ENCODE results near the gene EEF1AKMT2.

The EEF1AKMT2 gene

GRCh38 chr10:124712704-124713407 lies 78.8 kb downstream of the EEF1AKMT2 start:
- no peaks in the 10 kb centered on the region for H3K36me3 ChIP-seq (ENCODE audit: control insufficient read depth, insufficient read depth, low read length)
- no peaks in the 10 kb centered on the region for H3K9me3 ChIP-seq (ENCODE audit: control insufficient read depth, low read length)
- H3K4me1 ChIP-seq (ENCODE audit: control insufficient read depth, insufficient read depth, low read length, poor library complexity, severe bottlenecking): peaks cover 78% of the 10 kb centered on the region
- DNase-seq: no peak
- no peaks in the 10 kb centered on the region for H3K27me3 ChIP-seq (replicated peaks; ENCODE audit: control insufficient read depth, insufficient read depth, low read length, poor library complexity, severe bottlenecking)
- H3K4me3 ChIP-seq (ENCODE audit: insufficient read depth, low read depth, low read length, poor library complexity, severe bottlenecking): no peak overlapping the region
- H3K27ac ChIP-seq (ENCODE audit: insufficient read depth, low read length, poor library complexity, severe bottlenecking): peak overlapping the region; percentile 26

GRCh38 chr10:124711145-124711544 lies 80.5 kb downstream of the EEF1AKMT2 start:
- Histone ChIP-seq H3K4me1 (ENCODE audit: control insufficient read depth, insufficient read depth, low read length, poor library complexity, severe bottlenecking) (peaks cover 80% of the 10 kb centered on the region), H3K4me3 (ENCODE audit: insufficient read depth, low read depth, low read length, poor library complexity, severe bottlenecking) (no peak overlapping the region), H3K9me3 (ENCODE audit: control insufficient read depth, low read length) (no peaks in the 10 kb centered on the region), H3K27ac (ENCODE audit: insufficient read depth, low read length, poor library complexity, severe bottlenecking) (no peak overlapping the region), H3K36me3 (ENCODE audit: control insufficient read depth, insufficient read depth, low read length) (peaks cover 5% of the 10 kb centered on the region), H3K27me3 (replicated peaks; ENCODE audit: control insufficient read depth, insufficient read depth, low read length, poor library complexity, severe bottlenecking) (no peaks in the 10 kb centered on the region)
- no peak for DNase-seq

- H3K27ac ChIP-seq (ENCODE audit: insufficient read depth, low read length, poor library complexity, severe bottlenecking): peak overlapping the region; percentile 27
- no peak overlapping the region for H3K4me3 ChIP-seq (ENCODE audit: insufficient read depth, low read depth, low read length, poor library complexity, severe bottlenecking)
- peaks cover 13% of the 10 kb centered on the region for H3K36me3 ChIP-seq (ENCODE audit: control insufficient read depth, insufficient read depth, low read length)
- no peak for DNase-seq
- H3K27me3 ChIP-seq (replicated peaks; ENCODE audit: control insufficient read depth, insufficient read depth, low read length, poor library complexity, severe bottlenecking): no peaks in the 10 kb centered on the region
- H3K9me3 ChIP-seq (ENCODE audit: control insufficient read depth, low read length): no peaks in the 10 kb centered on the region
- peaks cover 80% of the 10 kb centered on the region for H3K4me1 ChIP-seq (ENCODE audit: control insufficient read depth, insufficient read depth, low read length, poor library complexity, severe bottlenecking)
Measured at GRCh38 chr10:124710266-124710881, 81.3 kb downstream of the EEF1AKMT2 start.

GRCh38 chr10:124709861-124710260 lies 81.8 kb downstream of the EEF1AKMT2 start:
- H3K27me3 ChIP-seq (replicated peaks; ENCODE audit: control insufficient read depth, insufficient read depth, low read length, poor library complexity, severe bottlenecking): no peaks in the 10 kb centered on the region
- H3K27ac ChIP-seq (ENCODE audit: insufficient read depth, low read length, poor library complexity, severe bottlenecking): peak overlapping the region; percentile 27
- peaks cover 80% of the 10 kb centered on the region for H3K4me1 ChIP-seq (ENCODE audit: control insufficient read depth, insufficient read depth, low read length, poor library complexity, severe bottlenecking)
- no peaks in the 10 kb centered on the region for H3K9me3 ChIP-seq (ENCODE audit: control insufficient read depth, low read length)
- H3K36me3 ChIP-seq (ENCODE audit: control insufficient read depth, insufficient read depth, low read length): peaks cover 14% of the 10 kb centered on the region
- no peak for DNase-seq
- no peak overlapping the region for H3K4me3 ChIP-seq (ENCODE audit: insufficient read depth, low read depth, low read length, poor library complexity, severe bottlenecking)

- no peaks in the 10 kb centered on the region for H3K9me3 ChIP-seq (ENCODE audit: control insufficient read depth, low read length)
- peak overlapping the region; percentile 62 for H3K27ac ChIP-seq (ENCODE audit: insufficient read depth, low read length, poor library complexity, severe bottlenecking)
- DNase-seq: no peak
- H3K4me1 ChIP-seq (ENCODE audit: control insufficient read depth, insufficient read depth, low read length, poor library complexity, severe bottlenecking): peaks cover 83% of the 10 kb centered on the region
- H3K27me3 ChIP-seq (replicated peaks; ENCODE audit: control insufficient read depth, insufficient read depth, low read length, poor library complexity, severe bottlenecking): no peaks in the 10 kb centered on the region
- peaks cover 14% of the 10 kb centered on the region for H3K36me3 ChIP-seq (ENCODE audit: control insufficient read depth, insufficient read depth, low read length)
- peak overlapping the region; percentile 16 for H3K4me3 ChIP-seq (ENCODE audit: insufficient read depth, low read depth, low read length, poor library complexity, severe bottlenecking)
Measured at GRCh38 chr10:124708922-124709520, 82.7 kb downstream of the EEF1AKMT2 start.

- no peaks in the 10 kb centered on the region for H3K27me3 ChIP-seq (replicated peaks; ENCODE audit: control insufficient read depth, insufficient read depth, low read length, poor library complexity, severe bottlenecking)
- H3K36me3 ChIP-seq (ENCODE audit: control insufficient read depth, insufficient read depth, low read length): peaks cover 14% of the 10 kb centered on the region
- H3K9me3 ChIP-seq (ENCODE audit: control insufficient read depth, low read length): no peaks in the 10 kb centered on the region
- peak overlapping the region; percentile 16 for H3K4me3 ChIP-seq (ENCODE audit: insufficient read depth, low read depth, low read length, poor library complexity, severe bottlenecking)
- H3K27ac ChIP-seq (ENCODE audit: insufficient read depth, low read length, poor library complexity, severe bottlenecking): peak overlapping the region; percentile 62
- peaks cover 86% of the 10 kb centered on the region for H3K4me1 ChIP-seq (ENCODE audit: control insufficient read depth, insufficient read depth, low read length, poor library complexity, severe bottlenecking)
- no peak for DNase-seq
Measured at GRCh38 chr10:124708246-124708779, 83.4 kb downstream of the EEF1AKMT2 start.

All from effector memory CD4-positive, alpha-beta T cell (primary cell).